ENCODE data around the gene MYL5.
A peak's percentile ranks its signal among the peaks of the same experiment; 100 is the strongest.
"Not testable (repeated sequence)": the region's sequence is repeated elsewhere in the genome, so short reads cannot be mapped to it uniquely, and the experiment has no call there.

The MYL5 gene

DNA sequence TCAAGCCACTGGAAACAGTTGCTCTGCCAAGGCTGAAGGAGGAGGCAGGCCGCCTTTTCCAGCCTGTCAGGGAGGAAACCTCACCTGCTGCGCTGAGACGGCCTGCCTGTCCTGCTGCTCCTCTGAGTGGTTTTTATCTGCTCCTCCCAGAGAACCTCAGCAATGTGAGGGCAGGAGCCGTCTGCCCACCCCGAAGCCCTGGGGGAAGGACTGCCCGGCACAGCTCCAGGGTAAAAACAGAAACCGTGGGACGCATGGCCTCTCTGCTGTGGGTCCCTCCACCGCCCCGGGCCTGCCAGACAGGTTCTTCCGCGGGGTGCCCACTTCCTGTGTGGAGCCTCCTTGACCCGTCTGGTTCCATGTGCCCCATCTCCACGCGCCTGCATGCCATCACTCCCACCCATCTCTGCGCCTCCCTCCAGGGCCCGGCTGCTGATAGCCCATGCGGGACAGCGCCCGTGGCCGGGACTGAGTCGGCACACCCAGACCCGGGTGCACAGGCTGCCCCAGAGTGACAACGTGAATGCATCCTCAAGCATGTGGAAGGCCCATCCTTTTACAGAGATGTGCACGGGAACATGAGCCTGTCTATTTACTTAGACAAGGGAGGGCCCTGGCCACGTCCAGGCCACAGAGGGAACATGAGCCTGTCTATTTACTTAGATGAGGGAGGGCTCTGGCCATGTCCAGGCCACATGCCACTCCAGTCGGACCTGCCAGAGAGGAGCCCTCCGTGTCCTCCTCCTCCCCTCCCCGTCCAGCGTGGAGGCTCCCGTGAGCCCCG is 18.6 kb downstream of the MYL5 start (continued):
- TF ChIP-seq, protein P1, sequence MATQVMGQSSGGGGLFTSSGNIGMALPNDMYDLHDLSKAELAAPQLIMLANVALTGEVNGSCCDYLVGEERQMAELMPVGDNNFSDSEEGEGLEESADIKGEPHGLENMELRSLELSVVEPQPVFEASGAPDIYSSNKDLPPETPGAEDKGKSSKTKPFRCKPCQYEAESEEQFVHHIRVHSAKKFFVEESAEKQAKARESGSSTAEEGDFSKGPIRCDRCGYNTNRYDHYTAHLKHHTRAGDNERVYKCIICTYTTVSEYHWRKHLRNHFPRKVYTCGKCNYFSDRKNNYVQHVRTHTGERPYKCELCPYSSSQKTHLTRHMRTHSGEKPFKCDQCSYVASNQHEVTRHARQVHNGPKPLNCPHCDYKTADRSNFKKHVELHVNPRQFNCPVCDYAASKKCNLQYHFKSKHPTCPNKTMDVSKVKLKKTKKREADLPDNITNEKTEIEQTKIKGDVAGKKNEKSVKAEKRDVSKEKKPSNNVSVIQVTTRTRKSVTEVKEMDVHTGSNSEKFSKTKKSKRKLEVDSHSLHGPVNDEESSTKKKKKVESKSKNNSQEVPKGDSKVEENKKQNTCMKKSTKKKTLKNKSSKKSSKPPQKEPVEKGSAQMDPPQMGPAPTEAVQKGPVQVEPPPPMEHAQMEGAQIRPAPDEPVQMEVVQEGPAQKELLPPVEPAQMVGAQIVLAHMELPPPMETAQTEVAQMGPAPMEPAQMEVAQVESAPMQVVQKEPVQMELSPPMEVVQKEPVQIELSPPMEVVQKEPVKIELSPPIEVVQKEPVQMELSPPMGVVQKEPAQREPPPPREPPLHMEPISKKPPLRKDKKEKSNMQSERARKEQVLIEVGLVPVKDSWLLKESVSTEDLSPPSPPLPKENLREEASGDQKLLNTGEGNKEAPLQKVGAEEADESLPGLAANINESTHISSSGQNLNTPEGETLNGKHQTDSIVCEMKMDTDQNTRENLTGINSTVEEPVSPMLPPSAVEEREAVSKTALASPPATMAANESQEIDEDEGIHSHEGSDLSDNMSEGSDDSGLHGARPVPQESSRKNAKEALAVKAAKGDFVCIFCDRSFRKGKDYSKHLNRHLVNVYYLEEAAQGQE (tag by site-specific recombination; IDR thresholded peaks at IDR 0.05): no peak
- TF ChIP-seq ZNF169 (tag by site-specific recombination; IDR thresholded peaks at IDR 0.05) (no peak), SCRT2 (tag by site-specific recombination; IDR thresholded peaks at IDR 0.05) (no peak), GLI4 (tag by site-specific recombination; IDR thresholded peaks at IDR 0.05) (no peak), ZNF837 (tag by site-specific recombination; IDR thresholded peaks at IDR 0.05) (no peak), ZNF423 (tag by site-specific recombination; IDR thresholded peaks at IDR 0.05) (no peak)

DNA sequence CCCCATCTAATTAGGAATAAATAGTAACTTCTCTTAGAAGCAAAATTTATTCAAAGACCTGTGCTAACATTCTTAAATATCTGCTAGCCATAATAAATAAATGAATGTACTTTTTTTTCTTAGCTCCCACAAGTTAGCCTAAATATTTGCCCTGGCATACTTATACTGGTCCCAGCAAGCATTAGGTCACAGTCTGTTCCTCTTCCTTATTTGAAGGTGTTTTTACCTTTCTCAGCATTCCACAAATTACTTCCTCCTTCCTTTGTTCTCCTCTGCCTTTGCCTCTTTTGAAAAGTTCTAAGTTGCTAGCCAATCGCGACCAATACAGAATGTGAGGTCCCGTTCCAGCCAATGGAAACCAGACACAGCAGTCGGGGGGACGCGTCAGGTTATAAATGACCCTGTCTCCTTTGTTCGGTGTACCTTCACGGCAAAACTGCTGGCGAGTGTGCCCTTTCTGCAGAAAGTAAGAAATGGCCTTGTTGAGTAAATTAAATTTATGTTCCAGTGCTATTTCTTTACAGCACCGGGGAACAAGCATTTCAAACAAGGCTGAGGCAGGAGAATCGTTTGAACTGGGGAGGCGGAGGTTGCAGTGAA is 20.1 kb downstream of the MYL5 start:
- CTCF ChIA-PET; H3K36me3 ChIP-seq (ENCODE audit: control insufficient read depth in 2 of 2, insufficient read depth in 1 of 2, low read length in 2 of 2); H3K4me1 ChIP-seq (ENCODE audit: control insufficient read depth, insufficient read depth, low read length); POLR2A ChIA-PET; H3K4me3 ChIP-seq (ENCODE audit: low read depth, low read length); H3K27ac ChIP-seq (ENCODE audit: extremely low read depth, low read depth, low read length); H3K9me3 ChIP-seq (ENCODE audit: control insufficient read depth, insufficient read depth, low read depth, low read length): not testable (repeated sequence)

DNA sequence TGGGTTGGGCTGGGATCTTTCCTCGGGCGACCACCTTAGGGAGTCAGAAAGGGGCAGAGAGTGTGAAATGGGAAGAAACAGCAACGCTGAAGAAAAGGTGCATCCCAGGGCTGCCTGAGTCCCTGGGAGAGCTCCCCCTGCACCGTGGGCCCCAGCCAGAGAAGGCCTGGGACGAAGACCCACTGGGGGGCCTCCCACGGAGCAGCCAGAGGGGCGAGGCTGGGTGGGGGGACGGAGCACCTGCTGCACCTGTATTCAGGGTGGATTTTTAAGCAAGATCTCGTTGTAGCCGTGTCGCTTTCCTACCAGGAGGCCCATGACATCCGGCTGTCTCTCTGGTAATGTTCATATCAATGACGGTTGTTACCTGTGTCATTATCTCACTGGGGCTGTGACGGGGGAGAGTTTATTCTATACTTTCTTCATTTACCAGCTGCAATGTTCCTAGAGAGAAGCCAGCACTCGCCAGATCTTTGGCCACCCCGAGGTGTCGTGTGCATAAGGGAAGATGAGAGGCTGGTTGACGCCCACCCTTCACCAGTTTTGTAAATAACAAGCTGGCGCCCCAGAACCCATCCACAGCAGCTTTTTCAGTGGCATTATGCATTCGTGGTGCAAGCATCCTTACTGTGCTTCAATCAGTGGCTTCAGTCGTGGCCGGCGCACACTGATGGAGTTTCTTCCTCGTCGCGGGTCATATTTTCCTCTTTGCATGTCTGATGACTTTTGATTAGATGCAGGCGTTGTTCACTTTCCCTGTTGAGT is 25.7 kb downstream of the MYL5 start:
- H3K4me3 ChIP-seq (ENCODE audit: low read depth, low read length): no peak overlapping the region
- no peak for TF ChIP-seq REPIN1 (tag by site-specific recombination; IDR thresholded peaks at IDR 0.05; ENCODE audit: low read depth)
- peak; percentile 84 for TF ChIP-seq GLIS1 (tag by site-specific recombination; IDR thresholded peaks at IDR 0.05)

GRCh38 chr4:700587-701264 is 26.4 kb downstream of the MYL5 start:
- no peak overlapping the region for H3K27ac ChIP-seq (ENCODE audit: extremely low read depth, low read depth, low read length)
- POLR2A ChIA-PET: no interaction called here

More for the DNA sequence above, 25.7 kb downstream of the MYL5 start:
- Histone ChIP-seq H3K36me3 (ENCODE audit: control insufficient read depth in 2 of 2, insufficient read depth in 1 of 2, low read length in 2 of 2) (no peaks in the 10 kb centered on the region), H3K4me1 (ENCODE audit: control insufficient read depth, insufficient read depth, low read length) (no peaks in the 10 kb centered on the region), H3K27ac (ENCODE audit: extremely low read depth, low read depth, low read length) (no peak overlapping the region), H3K9me3 (ENCODE audit: control insufficient read depth, insufficient read depth, low read depth, low read length) (no peaks in the 10 kb centered on the region)
- ChIA-PET POLR2A (no interaction called here), CTCF (interaction anchor here (0.8 to 1.4 kb wide), 2 partner anchors 15 to 16 kb away, joined by 3 to 6 read pairs; no protein-coding TSS in a partner anchor)

GRCh38 chr4:702618-703048 is 28.3 kb downstream of the MYL5 start:
- H3K27ac ChIP-seq (ENCODE audit: extremely low read depth, low read depth, low read length): no peak overlapping the region
- no peaks in the 10 kb centered on the region for H3K4me1 ChIP-seq (ENCODE audit: control insufficient read depth, insufficient read depth, low read length)
- no peaks in the 10 kb centered on the region for H3K36me3 ChIP-seq (ENCODE audit: control insufficient read depth in 2 of 2, insufficient read depth in 1 of 2, low read length in 2 of 2)
- TF ChIP-seq KLF1 (tag by site-specific recombination; IDR thresholded peaks at IDR 0.05): peak; percentile 77
- no peak for TF ChIP-seq ZNF610 (tag by site-specific recombination; IDR thresholded peaks at IDR 0.05; ENCODE audit: borderline replicate concordance)
- no peak for TF ChIP-seq ZNF239 (tag by site-specific recombination; IDR thresholded peaks at IDR 0.05)
- no peak overlapping the region for H3K4me3 ChIP-seq (ENCODE audit: low read depth, low read length)
- ChIA-PET CTCF (interaction anchor here (1.0 kb wide), 1 partner anchor 11 kb away, joined by 3 read pairs; no protein-coding TSS in a partner anchor), POLR2A (no interaction called here)
- H3K9me3 ChIP-seq (ENCODE audit: control insufficient read depth, insufficient read depth, low read depth, low read length): no peaks in the 10 kb centered on the region

More at GRCh38 chr4:700587-701264, 26.4 kb downstream of the MYL5 start:
- Histone ChIP-seq H3K4me3 (ENCODE audit: low read depth, low read length) (no peak overlapping the region), H3K36me3 (ENCODE audit: control insufficient read depth in 2 of 2, insufficient read depth in 1 of 2, low read length in 2 of 2) (no peaks in the 10 kb centered on the region), H3K9me3 (ENCODE audit: control insufficient read depth, insufficient read depth, low read depth, low read length) (no peaks in the 10 kb centered on the region), H3K4me1 (ENCODE audit: control insufficient read depth, insufficient read depth, low read length) (no peaks in the 10 kb centered on the region)
- CTCF ChIA-PET: interaction anchor here (0.7 to 1.4 kb wide), 3 partner anchors 16 to 98 kb away, joined by 3 to 6 read pairs (median 3); no protein-coding TSS in a partner anchor
- TF ChIP-seq SP7 (tag by site-specific recombination; IDR thresholded peaks at IDR 0.05) (no peak), ZNF341 (tag by site-specific recombination; IDR thresholded peaks at IDR 0.05; ENCODE audit: low read depth) (0 out of 2 replicates have a peak, but pooled peaks have one; percentile 15)

Measured in HEK293 (cell line).